ENCODE measurements around the gene CP.

DNA sequence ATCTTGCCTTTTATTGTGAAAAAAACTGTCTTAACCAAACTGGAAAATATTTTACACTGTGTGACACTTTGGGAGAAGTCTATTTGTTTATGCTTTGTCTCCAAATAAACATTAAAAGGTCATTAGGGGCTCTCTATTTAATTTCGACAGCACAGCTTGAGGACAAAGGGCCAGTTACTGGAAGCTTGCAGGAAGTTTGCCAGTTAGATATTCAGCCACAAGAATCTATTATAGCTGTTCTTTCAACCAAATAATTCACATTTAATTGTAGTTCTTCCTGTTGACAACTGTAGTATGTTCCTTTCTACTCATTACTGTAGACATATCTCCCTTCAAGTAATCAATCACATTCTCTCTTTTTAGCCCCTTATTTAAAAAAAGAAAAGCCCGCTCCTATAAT, 6.1 kb downstream of the CP start:
- TF ChIP-seq CTCF (IDR thresholded peaks at IDR 0.05) (no peak), POLR2A (IDR thresholded peaks at IDR 0.05) (no peak)
